Endothelial cell of umbilical vein (primary cell): ENCODE data around the gene ZNRF1.

Experiments used
- CTCF ChIP-seq, 2 donors: IDR thresholded peaks; 1 replicate in 1 of 2; 2 replicates in 1 of 2; pipeline ENCODE4 v1.5.1; 2011; ENCODE audit warnings: low read length in 2 of 2, mild to moderate bottlenecking in 2 of 2, moderate library complexity in 2 of 2, control low read depth in 1 of 2, inconsistent platforms in 1 of 2, low read depth in 1 of 2; ENCODE audit not compliant: insufficient read depth in 1 of 2; ENCODE audit errors: extremely low read depth in 1 of 2
- EZH2 ChIP-seq: IDR thresholded peaks from 2 replicates; pipeline ENCODE4 v1.6.1; 2012; ENCODE audit warnings: borderline replicate concordance, low read depth, mild to moderate bottlenecking, moderate library complexity, low read length, inconsistent platforms; ENCODE audit not compliant: severe bottlenecking
- FOS ChIP-seq: IDR thresholded peaks from 2 replicates; pipeline ENCODE4 v1.6.1; 2011; ENCODE audit warnings: mild to moderate bottlenecking, low read length, moderate library complexity, borderline replicate concordance; ENCODE audit not compliant: insufficient read depth
- GATA2 ChIP-seq: IDR thresholded peaks from 2 replicates; pipeline ENCODE4 v1.7.0; 2011; ENCODE audit warnings: low read depth, mild to moderate bottlenecking, moderate library complexity, mixed read lengths, low read length; ENCODE audit not compliant: insufficient read length, insufficient read depth
- MYC ChIP-seq: IDR thresholded peaks from one replicate; pipeline ENCODE4 v1.6.1; 2011; ENCODE audit warnings: mild to moderate bottlenecking, low read depth, low read length
- POLR2A ChIP-seq: IDR thresholded peaks from 2 replicates; pipeline ENCODE4 v1.6.1; 2012; ENCODE audit warnings: low read depth, mild to moderate bottlenecking, control low read depth, low read length
- POLR2AphosphoS5 ChIP-seq: IDR thresholded peaks from 2 replicates; pipeline ENCODE4 v1.6.1; 2012; ENCODE audit warnings: low read depth, mild to moderate bottlenecking, control low read depth, low read length, moderate library complexity; ENCODE audit not compliant: insufficient read depth

DNA sequence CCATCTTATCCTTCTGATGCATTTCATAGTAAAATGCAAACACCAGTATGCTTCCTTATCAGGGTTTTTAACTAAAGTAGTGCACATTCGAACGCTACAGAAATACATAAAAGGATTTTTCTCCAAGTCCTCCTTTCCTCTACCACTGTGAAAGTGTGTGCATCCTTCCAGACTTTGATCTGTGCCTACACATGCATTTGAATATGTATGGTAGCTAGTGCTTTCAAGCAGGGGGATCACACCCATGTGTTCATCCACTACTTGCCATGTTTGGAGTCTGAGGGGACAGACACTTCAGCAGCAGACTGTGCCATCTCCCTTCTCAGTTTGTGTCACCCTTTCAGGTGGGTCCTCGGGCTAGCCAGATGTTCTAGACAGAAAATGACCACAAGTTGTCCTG, 102.8 kb downstream of the ZNRF1 start:
- TF ChIP-seq CTCF (IDR thresholded peaks at IDR 0.05; ENCODE audit: extremely low read depth in 1 of 2, insufficient read depth in 1 of 2, low read depth in 1 of 2, low read length in 2 of 2) (no peak), EZH2 (no peak), POLR2AphosphoS5 (no peak), GATA2 (no peak), POLR2A (no peak), FOS (no peak), MYC (no peak)
